ENCODE results near the gene DNAH1.
A peak's percentile ranks its signal among the peaks of the same experiment; 100 is the strongest.

The DNAH1 gene

GRCh38 chr3:52290596-52291507, 25.3 kb upstream of the DNAH1 start:
- DNase-seq (ENCODE audit: low spot score), result no peak

- peak; percentile 41 for DNase-seq (ENCODE audit: low spot score)
Measured at GRCh38 chr3:52291508-52292181, 24.5 kb upstream of the DNAH1 start.

GRCh38 chr3:52292247-52293065, 23.7 kb upstream of the DNAH1 start:
- DNase-seq (ENCODE audit: low spot score), result no peak

GRCh38 chr3:52293491-52294319, 22.4 kb upstream of the DNAH1 start:
- no peak for DNase-seq (ENCODE audit: low spot score)

- no peak for DNase-seq (ENCODE audit: low spot score)
Measured at GRCh38 chr3:52294320-52295150, 21.6 kb upstream of the DNAH1 start.

GRCh38 chr3:52295671-52296208, 20.4 kb upstream of the DNAH1 start:
- no peak for DNase-seq (ENCODE audit: low spot score)

GRCh38 chr3:52297242-52298148, 18.6 kb upstream of the DNAH1 start:
- no peak for DNase-seq (ENCODE audit: low spot score)

- DNase-seq (ENCODE audit: low spot score), result no peak
Measured at GRCh38 chr3:52298149-52299098, 17.7 kb upstream of the DNAH1 start.

- DNase-seq (ENCODE audit: low spot score), result no peak
Measured at GRCh38 chr3:52299247-52299878, 16.8 kb upstream of the DNAH1 start.

GRCh38 chr3:52299879-52300611, 16.1 kb upstream of the DNAH1 start:
- no peak for DNase-seq (ENCODE audit: low spot score)

GRCh38 chr3:52302426-52303145, 13.5 kb upstream of the DNAH1 start:
- DNase-seq (ENCODE audit: low spot score), result no peak

- no peak for DNase-seq (ENCODE audit: low spot score)
Measured at GRCh38 chr3:52303811-52304210, 12.3 kb upstream of the DNAH1 start.

- DNase-seq (ENCODE audit: low spot score), result no peak
Measured at GRCh38 chr3:52305926-52306325, 10.2 kb upstream of the DNAH1 start.

GRCh38 chr3:52306978-52307377, 9.1 kb upstream of the DNAH1 start:
- DNase-seq (ENCODE audit: low spot score), result no peak

- DNase-seq (ENCODE audit: low spot score), result no peak
Measured at GRCh38 chr3:52308308-52308707, 7.8 kb upstream of the DNAH1 start.

GRCh38 chr3:52310861-52311575, 5.1 kb upstream of the DNAH1 start:
- no peak for DNase-seq (ENCODE audit: low spot score)

Measured in AG08395 (cell line).